Esophagus mucosa (tissue), 1 donor: ENCODE data around the gene OLFML2A. TPM values are rescaled to one million over a fixed set of nuclear protein-coding genes. Genes with fewer than 3 reads are reported as not detected.

Experiments used
- ATAC-seq: fragments of 200-7000 bp; cut with Tn5 transposase; one replicate; pipeline ENCODE4 v1.9.1; 2020
- total RNA-seq: library from RNA; stranded (reverse); gene quantifications from one replicate; pipeline ENCODE4 v1.2.4, GENCODE V29; 2023
- donor health status: DM: yes; HTN: yes; CAD: no.

Gene OLFML2A
- total RNA-seq, 1 donor from 2014 or later = 12.3 TPM

- peak; percentile 41 for ATAC-seq
Observed at GRCh38 chr9:124779368-124780059, 2.6 kb downstream of the OLFML2A start.

GRCh38 chr9:124780060-124780756 is 3.3 kb downstream of the OLFML2A start:
- ATAC-seq = no peak

DNA sequence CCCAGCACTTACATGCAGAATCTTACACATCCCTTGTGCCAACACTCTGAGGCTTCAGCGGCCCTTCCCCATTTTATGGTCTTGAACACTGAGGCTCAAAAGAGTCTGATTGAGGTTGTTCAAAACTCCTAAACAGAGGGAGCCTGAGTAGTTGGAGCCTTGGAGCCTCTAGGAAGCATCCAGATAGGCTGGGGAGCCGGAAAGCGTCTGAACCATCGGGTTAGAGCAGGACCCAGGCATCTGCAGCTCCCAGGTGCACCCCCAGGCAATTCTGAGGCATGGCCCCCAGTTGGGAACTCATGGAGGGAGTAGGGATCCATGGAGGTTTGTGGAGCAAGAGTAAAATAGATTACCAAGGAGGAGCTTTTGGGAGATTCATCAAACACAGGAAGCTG is 3.8 kb downstream of the OLFML2A start:
- no peak for ATAC-seq

- ATAC-seq = no peak
Observed at GRCh38 chr9:124781967-124782660, 5.2 kb downstream of the OLFML2A start.

DNA sequence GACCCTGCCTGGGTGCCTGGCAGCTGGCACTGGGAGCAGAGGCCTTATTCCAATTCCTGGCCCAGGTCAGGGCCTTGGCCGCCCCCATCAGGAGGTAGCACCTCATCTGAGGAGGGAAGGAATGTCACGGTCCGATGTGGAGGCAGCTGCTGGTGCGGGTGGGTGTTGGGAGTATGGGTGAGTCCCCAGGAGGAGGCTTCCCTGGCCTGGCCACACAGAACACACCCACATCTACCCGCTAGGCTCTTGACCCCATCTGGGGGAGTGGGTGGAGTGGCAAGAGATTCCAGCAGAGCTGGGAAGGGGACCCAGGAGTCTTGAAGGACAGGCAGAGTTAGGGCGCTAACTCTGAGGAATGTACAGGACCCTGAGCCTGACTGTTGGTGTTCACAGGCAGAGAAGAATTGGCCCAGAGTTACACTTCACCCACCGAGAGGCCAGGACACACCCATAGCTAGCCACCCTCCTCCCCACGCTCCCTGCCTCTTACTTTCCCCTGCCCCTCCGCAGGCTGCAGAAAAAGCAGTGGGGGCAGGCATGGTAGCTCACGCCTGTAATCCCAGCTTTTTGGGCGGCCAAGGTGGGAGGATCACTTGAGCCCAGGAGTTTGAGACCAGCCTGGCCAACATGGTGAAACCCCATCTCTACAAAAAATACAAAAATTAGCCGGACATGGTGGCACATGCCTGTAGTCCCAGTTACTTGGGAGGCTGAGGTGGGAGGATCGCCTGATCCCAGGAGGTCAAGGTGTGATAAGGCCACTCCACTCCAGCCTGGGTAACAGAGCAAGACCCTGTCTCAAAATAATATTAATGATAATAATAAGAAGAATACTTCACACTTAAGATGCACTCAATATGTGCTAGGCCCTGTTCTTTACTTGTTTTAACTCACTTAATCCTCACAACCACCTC is 6.0 kb downstream of the OLFML2A start:
- no peak for ATAC-seq

- no peak for ATAC-seq
Observed at GRCh38 chr9:124783830-124784229, 6.9 kb downstream of the OLFML2A start.

DNA sequence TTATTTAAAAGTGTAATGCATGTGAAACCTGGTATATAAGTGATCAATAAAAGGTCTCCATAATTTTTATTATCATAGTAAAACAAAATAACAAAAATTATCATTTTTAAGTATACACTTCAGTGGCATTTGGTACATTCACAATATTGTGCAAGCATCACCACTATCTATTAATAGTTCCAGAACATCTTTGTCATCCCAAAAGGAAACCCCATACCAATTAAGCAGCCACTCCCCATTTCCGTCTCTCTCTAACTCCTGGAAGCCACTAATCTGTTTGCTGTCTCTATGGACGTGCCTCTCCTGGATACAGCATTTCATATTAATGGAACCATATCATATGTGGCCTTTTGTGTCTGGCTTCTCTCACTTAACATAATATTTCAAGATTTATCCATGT is 7.6 kb downstream of the OLFML2A start:
- ATAC-seq = no peak

- ATAC-seq = no peak
Observed at GRCh38 chr9:124786881-124787573, 10.1 kb downstream of the OLFML2A start.

GRCh38 chr9:124788542-124789217 is 11.7 kb downstream of the OLFML2A start:
- no peak for ATAC-seq

DNA sequence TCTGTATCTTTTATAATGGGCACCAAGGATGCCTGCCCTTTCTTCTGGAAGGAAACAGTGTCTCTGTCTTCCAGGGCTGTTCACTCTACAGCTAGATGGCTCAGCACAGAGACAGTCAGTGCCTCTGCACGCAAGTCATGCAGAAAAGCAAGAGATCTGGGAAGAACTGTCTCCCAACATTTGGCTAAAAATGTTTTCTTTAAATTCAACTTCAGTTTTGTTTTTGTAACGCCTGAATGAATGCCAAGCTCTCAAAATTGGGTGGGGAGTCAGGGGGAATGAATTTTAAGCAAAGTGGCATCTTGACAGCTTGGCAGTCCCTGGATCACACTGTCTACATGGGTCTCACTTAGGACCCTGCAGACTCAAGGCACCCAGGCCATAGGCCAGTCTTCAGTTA is 12.6 kb downstream of the OLFML2A start:
- no peak for ATAC-seq

DNA sequence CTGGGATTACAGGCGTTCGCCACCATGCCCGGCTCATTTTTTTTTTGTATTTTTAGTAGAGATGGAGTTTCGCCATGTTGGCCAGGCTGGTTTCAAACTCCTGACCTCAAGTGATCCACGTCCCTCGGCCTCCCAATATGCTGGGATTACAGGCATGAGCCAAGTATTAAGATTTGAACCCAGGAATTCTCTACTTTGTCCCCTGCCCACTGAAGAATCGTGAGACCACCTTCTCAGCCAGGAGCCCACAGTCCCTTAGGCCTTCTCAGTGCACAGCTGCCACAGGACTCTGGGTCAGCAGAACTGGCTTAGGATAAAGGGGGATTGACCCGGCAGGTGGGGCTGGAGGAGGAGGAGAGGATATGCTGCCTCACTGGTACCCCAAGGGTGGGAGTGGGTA is 13.4 kb downstream of the OLFML2A start:
- no peak for ATAC-seq

DNA sequence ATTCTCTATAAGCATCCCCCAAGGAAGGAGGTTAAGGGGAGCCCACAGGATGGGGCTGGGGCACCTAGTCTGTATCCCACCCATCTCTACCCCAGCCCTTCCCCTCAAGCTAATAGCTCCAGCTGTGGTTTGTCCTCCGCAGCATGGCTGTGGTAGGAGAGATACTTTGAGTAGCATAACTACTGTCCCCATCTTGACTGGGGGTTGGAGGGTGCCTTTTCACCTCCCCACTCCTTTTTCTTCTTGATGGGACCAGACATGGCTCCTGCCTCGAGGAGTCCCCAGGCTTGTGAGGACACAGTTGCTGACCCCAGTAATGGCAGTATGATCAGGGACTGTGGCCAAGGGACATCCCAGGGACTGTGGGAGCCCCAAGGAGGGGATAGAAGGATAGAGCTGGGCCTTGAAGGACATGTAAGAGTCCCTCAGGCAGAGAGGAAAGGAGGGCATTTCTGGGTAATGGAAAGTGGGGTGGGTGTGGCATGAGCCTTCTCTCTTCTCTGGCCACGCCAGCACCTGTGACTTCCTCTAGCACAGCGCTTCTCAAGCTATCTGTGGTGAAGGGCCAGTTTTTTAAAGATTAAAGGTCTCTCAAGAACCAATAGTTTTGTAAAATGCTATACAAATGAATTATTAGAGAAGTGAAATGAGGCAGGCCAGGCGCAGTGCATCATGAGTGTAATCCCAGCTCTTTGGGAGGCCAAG is 14.0 kb downstream of the OLFML2A start:
- no peak for ATAC-seq

DNA sequence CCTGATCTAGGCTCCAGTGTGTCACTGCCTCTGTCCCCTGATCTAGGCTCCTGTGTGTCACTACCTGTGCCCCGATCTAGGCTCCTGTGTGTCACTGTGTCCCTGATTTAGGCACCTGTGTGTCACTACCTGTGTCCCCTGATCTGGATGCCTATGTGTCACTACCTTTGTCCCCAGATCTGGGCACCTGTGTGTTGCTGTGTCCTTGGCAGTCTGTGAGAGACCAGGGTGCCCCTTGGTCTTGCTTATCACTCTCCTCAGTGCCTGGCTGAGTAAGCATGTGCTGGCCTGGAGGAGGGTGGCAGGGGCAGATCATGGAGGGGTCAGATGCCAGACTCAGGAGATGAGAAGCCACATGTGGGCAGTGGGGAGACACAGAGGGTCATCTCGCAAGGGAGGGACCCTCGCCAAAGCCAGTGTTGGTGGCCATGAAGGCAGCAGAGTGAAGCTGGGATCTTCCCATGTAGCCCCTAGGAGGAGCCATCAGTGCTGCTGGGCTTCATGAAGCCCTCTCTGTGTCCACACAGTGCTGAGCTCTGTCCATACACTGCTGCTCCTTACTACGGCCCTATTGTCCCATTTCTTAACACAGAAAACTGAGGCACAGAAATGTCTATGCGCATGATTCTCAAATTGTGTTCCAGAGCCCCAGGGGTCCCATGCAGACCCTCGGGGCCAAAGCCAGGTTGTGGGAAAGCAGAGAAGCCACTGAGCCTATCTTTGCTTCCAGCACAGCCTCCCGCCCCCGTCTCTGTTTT is 15.5 kb downstream of the OLFML2A start:
- peak; percentile 24 for ATAC-seq

DNA sequence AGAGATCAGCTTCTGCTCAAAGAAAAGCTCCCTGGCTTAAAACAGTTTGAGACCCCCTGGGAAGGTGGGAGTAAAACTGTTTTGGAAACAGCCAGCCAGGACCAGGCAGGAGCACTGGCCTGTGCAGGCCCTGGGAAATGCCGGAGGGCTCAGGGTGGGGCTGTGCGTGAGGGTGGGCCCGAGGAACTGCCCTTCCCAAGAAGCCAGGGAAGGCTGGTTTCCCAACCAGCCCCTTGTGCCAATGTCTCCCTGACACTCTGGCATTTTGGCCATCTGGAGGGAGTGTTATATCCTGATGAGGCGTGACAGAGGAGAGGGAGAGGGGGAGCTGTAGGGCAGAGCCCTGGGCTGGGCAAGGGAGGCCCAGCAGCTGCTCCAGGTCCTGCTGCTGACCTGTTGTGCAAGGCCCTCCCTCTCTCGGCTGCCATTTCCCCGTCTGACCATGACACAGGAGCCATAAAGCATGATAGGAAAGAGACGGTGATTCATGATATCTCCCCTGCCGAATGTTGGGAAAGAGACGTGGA is 16.1 kb downstream of the OLFML2A start:
- ATAC-seq = peak; percentile 51

DNA sequence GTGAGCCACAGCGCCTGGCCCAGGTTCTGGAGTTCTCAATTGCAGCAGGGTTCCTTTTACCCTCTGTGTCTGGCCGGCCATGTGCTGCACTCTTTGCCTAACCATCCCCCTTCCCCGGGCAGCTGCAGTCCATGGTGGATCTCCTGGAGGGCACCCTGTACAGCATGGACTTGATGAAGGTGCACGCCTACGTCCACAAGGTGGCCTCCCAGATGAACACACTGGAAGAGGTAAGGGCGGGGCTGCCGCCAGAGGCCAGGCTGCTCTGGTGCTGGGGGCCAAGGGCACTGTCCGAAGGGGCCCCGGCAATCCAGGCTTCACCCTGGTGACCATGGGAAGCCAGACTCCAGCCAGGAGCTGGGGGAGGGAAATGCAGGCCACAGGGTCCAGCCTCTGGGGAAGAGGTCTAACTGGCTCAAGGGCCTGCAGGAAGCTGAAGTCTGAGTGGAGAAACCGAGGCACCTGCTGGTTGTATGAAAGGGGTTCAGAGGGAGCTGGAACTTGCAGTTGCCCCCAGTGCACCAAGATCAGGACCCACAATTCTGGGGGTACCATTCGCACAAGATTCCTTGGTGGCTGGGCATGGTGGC is 18.1 kb downstream of the OLFML2A start:
- peak; percentile 9 for ATAC-seq

GRCh38 chr9:124795881-124796431 is 19.0 kb downstream of the OLFML2A start:
- peak; percentile 6 for ATAC-seq

- no peak for ATAC-seq
Observed at GRCh38 chr9:124797343-124798103, 20.6 kb downstream of the OLFML2A start.
